HCT116 (cell line): ENCODE results near the gene PRICKLE2. TPM values are rescaled to one million over a fixed set of nuclear protein-coding genes. Genes with fewer than 3 reads are reported as not detected.

Source experiments
- ATAC-seq: fragments of 200-7000 bp; cut with Tn5 transposase; 2 replicates; pipeline ENCODE4 v1.9.1; 2020; ENCODE audit warnings: mild to moderate bottlenecking, moderate library complexity
- BruUV-seq: library from RNA; stranded (reverse); fragments of 400-500 nt; replicated peaks from 2 replicates; lab custom pipeline; 2021; lab: Mats Ljungman, UMichigan
- CTCF ChIA-PET: fragments of 300-600 bp; sonication (Branson Sonifier 250); formaldehyde crosslinking; loops from one replicate; lab custom pipeline; 2021; ENCODE audit warnings: antibody characterized with exemption; lab: Charles Lee
- POLR2A ChIA-PET: fragments of 300-600, 350-600 bp; sonication (Branson Sonifier 250); formaldehyde crosslinking; loops from one replicate; lab custom pipeline; 2021; ENCODE audit warnings: antibody characterized with exemption; lab: Charles Lee
- RAD21 ChIA-PET, 2 experiments: fragments of 300-600 bp; sonication (Branson Sonifier 250); formaldehyde crosslinking; loops; one replicate each; lab custom pipeline; 2023; ENCODE audit warnings: low total read pairs in 2 of 2; ENCODE audit not compliant: uncharacterized antibody in 2 of 2, unreplicated experiment in 2 of 2, low non-redundant PET in 1 of 2; lab: Charles Lee
- DNase-seq: peaks from one replicate; pipeline ENCODE4 v3.0.0-alpha.2; 2010; ENCODE audit warnings: low read depth, low spot score
- H2AFZ ChIP-seq: fragments of 200-600 bp; shearing (Covaris generic), sonication (generic); 2 replicates; pipeline ENCODE4 v1.6.1; 2017; ENCODE audit warnings: low read depth, mixed run types, mixed read lengths, antibody characterized with exemption, low read length; ENCODE audit not compliant: poor library complexity, severe bottlenecking
- H3K27ac ChIP-seq: 2 replicates; pipeline ENCODE4 v1.5.1; 2012; ENCODE audit warnings: low read depth, low read length
- H3K27me3 ChIP-seq: fragments of 200-600 bp; sonication (generic); 2 replicates; pipeline ENCODE4 v1.6.1; 2016; ENCODE audit warnings: mixed run types, low read length, mixed read lengths; ENCODE audit not compliant: insufficient read depth
- H3K36me3 ChIP-seq, 2 experiments: fragments of 200-500 bp in 1 of 2; fragments of 200-600 bp in 1 of 2; sonication (Bioruptor generic) in 1 of 2; sonication (generic) in 1 of 2; 2 replicates each; pipeline versions ENCODE4 v1.5.1 to v1.6.1; 2014 to 2016; ENCODE audit warnings: low read length in 2 of 2, inconsistent platforms in 1 of 2, mixed read lengths in 1 of 2, mixed run types in 1 of 2; ENCODE audit not compliant: insufficient read depth in 2 of 2, control insufficient read depth in 1 of 2
- H3K4me1 ChIP-seq, 2 experiments: fragments of 200-600 bp in 1 of 2; sonication (generic) in 1 of 2; 2 replicates each; pipeline versions ENCODE4 v1.5.1 to v1.6.1; 2012 to 2017; ENCODE audit warnings: low read length in 2 of 2, inconsistent platforms in 1 of 2, mild to moderate bottlenecking in 1 of 2, mixed read lengths in 1 of 2, mixed run types in 1 of 2, moderate library complexity in 1 of 2; ENCODE audit not compliant: insufficient read depth in 2 of 2, control insufficient read depth in 1 of 2
- H3K4me2 ChIP-seq: fragments of 200-600 bp; sonication (generic); 2 replicates; pipeline ENCODE4 v1.6.1; 2017; ENCODE audit warnings: mixed run types, low read length, mixed read lengths
- H3K4me3 ChIP-seq, 2 experiments: fragments of 200-600 bp in 1 of 2; sonication (generic) in 1 of 2; replicated peaks in 1 of 2; 2 replicates each; pipeline ENCODE4 v1.5.1; 2011 to 2016; ENCODE audit warnings: low read length in 2 of 2, control low read depth in 1 of 2, low read depth in 1 of 2, mild to moderate bottlenecking in 1 of 2, mixed read lengths in 1 of 2, mixed run types in 1 of 2
- H3K79me2 ChIP-seq: fragments of 200-600 bp; sonication (generic); 2 replicates; pipeline ENCODE4 v1.6.1; 2017; ENCODE audit warnings: mild to moderate bottlenecking, mixed run types, low read length, moderate library complexity, mixed read lengths; ENCODE audit not compliant: insufficient read depth
- H3K9ac ChIP-seq: fragments of 200-600 bp; sonication (generic); 2 replicates; pipeline ENCODE4 v1.6.1; 2016; ENCODE audit warnings: low read length, mixed read lengths
- H3K9me2 ChIP-seq: fragments of 200-600 bp; sonication (generic), shearing (Covaris generic); 2 replicates; pipeline ENCODE4 v1.6.1; 2017; ENCODE audit warnings: mixed run types, mild to moderate bottlenecking, moderate library complexity; ENCODE audit not compliant: insufficient read depth
- H3K9me3 ChIP-seq, 2 experiments: fragments of 200-500 bp in 1 of 2; fragments of 200-600 bp in 1 of 2; sonication (Bioruptor generic) in 1 of 2; sonication (generic) in 1 of 2; 2 replicates each; pipeline ENCODE4 v1.6.1; 2014 to 2017; ENCODE audit warnings: low read length in 2 of 2, mixed read lengths in 2 of 2, inconsistent platforms in 1 of 2, low read depth in 1 of 2, mild to moderate bottlenecking in 1 of 2, mixed run types in 1 of 2, moderate library complexity in 1 of 2; ENCODE audit not compliant: control insufficient read depth in 1 of 2, insufficient read depth in 1 of 2
- H4K20me1 ChIP-seq: fragments of 200-600 bp; sonication (generic), shearing (Covaris generic); 2 replicates; pipeline ENCODE4 v1.6.1; 2017; ENCODE audit warnings: mixed run types, mild to moderate bottlenecking, moderate library complexity; ENCODE audit not compliant: insufficient read depth
- CBX3 ChIP-seq: IDR thresholded peaks from 2 replicates; pipeline ENCODE4 v1.6.1; 2012; ENCODE audit warnings: low read depth
- EGR1 ChIP-seq: IDR thresholded peaks from 2 replicates; pipeline ENCODE4 v1.6.1; 2012; ENCODE audit warnings: low read depth
- EZH2 ChIP-seq: fragments of 200-600 bp; sonication (generic); IDR thresholded peaks from 2 replicates; pipeline ENCODE4 v1.6.1; 2017; ENCODE audit warnings: antibody characterized with exemption, mixed run types
- POLR2AphosphoS5 ChIP-seq: IDR thresholded peaks from 2 replicates; pipeline ENCODE4 v1.6.1; 2011; ENCODE audit warnings: mild to moderate bottlenecking, low read depth, low read length, moderate library complexity
- REST ChIP-seq: IDR thresholded peaks from 2 replicates; pipeline ENCODE4 v1.6.1; 2012; ENCODE audit warnings: low read depth
- SP1 ChIP-seq: IDR thresholded peaks from 2 replicates; pipeline ENCODE4 v1.6.1; 2012; ENCODE audit warnings: low read depth
- SRF ChIP-seq: IDR thresholded peaks from 2 replicates; pipeline ENCODE4 v1.6.1; 2012; ENCODE audit warnings: low read depth
- TCF7L2 ChIP-seq: IDR thresholded peaks from 2 replicates; pipeline ENCODE4 v1.7.0; 2011; ENCODE audit warnings: borderline replicate concordance, inconsistent platforms; ENCODE audit not compliant: insufficient read depth, insufficient read length; ENCODE audit errors: extremely low read depth
- ZFX ChIP-seq: fragments of 450-650 bp; IDR thresholded peaks from 2 replicates; pipeline ENCODE4 v1.6.1; 2017
- intact Hi-C: fragments of 100-400 bp; cut with micrococcal nuclease; formaldehyde crosslinking; loops from 2 replicates; pipeline ENCODE4 v1.10.0; 2022
- total RNA-seq: library from RNA; stranded (reverse); gene quantifications from one replicate; pipeline ENCODE4 v1.2.1, GENCODE V29; 2021; ENCODE audit not compliant: unreplicated experiment
- TF ChIP-seq, protein P1 (sequence below): IDR thresholded peaks from 2 replicates; pipeline ENCODE4 v1.6.1; 2012

The PRICKLE2 gene
- total RNA-seq, 1 experiment from 2014 or later = 0.05 TPM

DNA sequence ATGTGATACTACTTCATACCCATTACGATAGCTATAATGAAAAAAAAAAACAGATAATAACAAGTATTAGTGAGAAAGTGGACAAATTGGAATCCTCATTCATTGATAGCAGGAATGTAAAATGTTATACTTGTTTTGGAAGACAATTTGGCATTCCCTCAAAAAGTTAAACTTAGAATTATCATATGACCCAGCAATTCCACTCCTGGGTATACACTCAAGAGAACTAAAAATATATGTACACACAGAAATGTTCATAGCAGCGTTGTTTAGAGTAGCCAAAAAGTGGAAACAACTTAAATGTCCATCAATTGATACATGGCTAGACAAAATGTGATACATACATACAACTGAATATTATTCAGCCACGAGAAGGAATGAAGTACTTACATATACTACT lies 69.9 kb downstream of the PRICKLE2 start:
- CTCF ChIA-PET = no interaction called here
- Histone ChIP-seq H3K9ac (no peak overlapping the region), H3K4me3 (no peak overlapping the region), H3K79me2 (no peaks in the 10 kb centered on the region), H3K27ac (no peak overlapping the region), H3K27me3 (peaks cover 35% of the 10 kb centered on the region), H3K4me1 (no peaks in the 10 kb centered on the region), H3K4me2 (no peak overlapping the region), H3K9me3 (no peaks in the 10 kb centered on the region), H3K9me2 (no peaks in the 10 kb centered on the region), H3K36me3 (no peaks in the 10 kb centered on the region), H4K20me1 (no peaks in the 10 kb centered on the region), H2AFZ (no peak overlapping the region)
- RAD21 ChIA-PET = no interaction called here
- DNase-seq (no peak), ATAC-seq (no peak)
- POLR2A ChIA-PET = no interaction called here
- intact Hi-C loops = no loop called here
- BruUV-seq = no TSS peak
- TF ChIP-seq SRF (no peak), SP1 (no peak), EZH2 (no peak), TCF7L2 (no peak), CBX3 (no peak), ZFX (no peak)
- TF ChIP-seq, protein P1, sequence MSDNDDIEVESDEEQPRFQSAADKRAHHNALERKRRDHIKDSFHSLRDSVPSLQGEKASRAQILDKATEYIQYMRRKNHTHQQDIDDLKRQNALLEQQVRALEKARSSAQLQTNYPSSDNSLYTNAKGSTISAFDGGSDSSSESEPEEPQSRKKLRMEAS = no peak

- CTCF ChIA-PET = no interaction called here
- intact Hi-C loops = no loop called here
Observed at GRCh38 chr3:64152676-64153466, 72.4 kb downstream of the PRICKLE2 start.

More at GRCh38 chr3:64152676-64153466, 72.4 kb downstream of the PRICKLE2 start:
- Histone ChIP-seq H3K4me2 (no peak overlapping the region), H3K9me3 (no peaks in the 10 kb centered on the region), H3K9me2 (no peaks in the 10 kb centered on the region), H3K4me1 (no peaks in the 10 kb centered on the region), H3K9ac (no peak overlapping the region), H3K27ac (no peak overlapping the region), H2AFZ (no peak overlapping the region), H3K36me3 (no peaks in the 10 kb centered on the region), H3K79me2 (no peaks in the 10 kb centered on the region), H3K27me3 (peaks cover 15% of the 10 kb centered on the region), H4K20me1 (no peaks in the 10 kb centered on the region), H3K4me3 (no peak overlapping the region)
- ChIA-PET POLR2A (no interaction called here), RAD21 (no interaction called here)
- DNase-seq (no peak), ATAC-seq (no peak)
- no TSS peak for BruUV-seq
- no peak for TF ChIP-seq EGR1
- TF ChIP-seq POLR2AphosphoS5 = no peak
- no peak for TF ChIP-seq CBX3
- TF ChIP-seq REST = no peak
